GM23248 (cell line): ENCODE measurements around the gene DFFB. TPM values are rescaled to one million over a fixed set of nuclear protein-coding genes. Genes with fewer than 3 reads are reported as not detected.

Experiments
- DNase-seq: peaks from one replicate; pipeline ENCODE4 v3.0.0-alpha.2; 2015
- H2AFZ ChIP-seq: fragments of 200-600 bp; sonication (generic); 2 replicates; pipeline ENCODE4 v1.6.1; 2016; ENCODE audit warnings: antibody characterized with exemption
- H3F3A ChIP-seq: fragments of 200-600 bp; sonication (generic); 2 replicates; pipeline ENCODE4 v1.6.1; 2016; ENCODE audit warnings: mild to moderate bottlenecking, antibody characterized with exemption, mixed run types; ENCODE audit not compliant: insufficient read depth
- H3K27ac ChIP-seq: fragments of 200-600 bp; sonication (generic); 2 replicates; pipeline ENCODE4 v1.5.1; 2016; ENCODE audit warnings: mild to moderate bottlenecking
- H3K27me3 ChIP-seq: fragments of 200-600 bp; sonication (generic); replicated peaks from 2 replicates; pipeline ENCODE4 v1.6.1; 2016; ENCODE audit warnings: mild to moderate bottlenecking; ENCODE audit not compliant: insufficient read depth
- H3K36me3 ChIP-seq: fragments of 200-600 bp; sonication (generic); 2 replicates; pipeline ENCODE4 v1.6.1; 2016; ENCODE audit warnings: low read depth, mild to moderate bottlenecking
- H3K4me1 ChIP-seq: fragments of 200-600 bp; sonication (generic); 2 replicates; pipeline ENCODE4 v1.6.1; 2016; ENCODE audit warnings: mild to moderate bottlenecking; ENCODE audit not compliant: insufficient read depth
- H3K4me2 ChIP-seq: fragments of 200-600 bp; sonication (generic); one replicate; pipeline ENCODE4 v1.6.1; 2016; ENCODE audit warnings: mild to moderate bottlenecking; ENCODE audit not compliant: unreplicated experiment
- H3K4me3 ChIP-seq: fragments of 200-600 bp; sonication (generic); 2 replicates; pipeline ENCODE4 v1.5.1; 2016; ENCODE audit warnings: mild to moderate bottlenecking
- H3K79me2 ChIP-seq: fragments of 200-600 bp; sonication (generic); 2 replicates; pipeline ENCODE4 v1.6.1; 2016; ENCODE audit warnings: mild to moderate bottlenecking; ENCODE audit not compliant: insufficient read depth
- H3K9ac ChIP-seq: fragments of 200-600 bp; sonication (generic); 2 replicates; pipeline ENCODE4 v1.6.1; 2016; ENCODE audit warnings: mild to moderate bottlenecking
- H3K9me2 ChIP-seq: fragments of 200-600 bp; sonication (generic); 2 replicates; pipeline ENCODE4 v1.6.1; 2016; ENCODE audit warnings: mixed run types, mild to moderate bottlenecking, moderate library complexity; ENCODE audit not compliant: insufficient read depth
- H3K9me3 ChIP-seq: fragments of 200-600 bp; sonication (generic); one replicate; pipeline ENCODE4 v1.6.1; 2017; ENCODE audit warnings: low read depth
- H4K20me1 ChIP-seq: fragments of 200-600 bp; sonication (generic); 2 replicates; pipeline ENCODE4 v1.6.0; 2016; ENCODE audit not compliant: insufficient read depth
- EZH2 ChIP-seq: fragments of 200-600 bp; sonication (generic); IDR thresholded peaks from 2 replicates; pipeline ENCODE4 v1.6.1; 2018; ENCODE audit warnings: antibody characterized with exemption, mild to moderate bottlenecking; ENCODE audit not compliant: insufficient read depth, poor library complexity, severe bottlenecking
- EZH2phosphoT487 ChIP-seq: fragments of 200-600 bp; sonication (generic); IDR thresholded peaks from 2 replicates; pipeline ENCODE4 v1.6.1; 2018; ENCODE audit warnings: antibody characterized with exemption, moderate library complexity, mild to moderate bottlenecking, low read depth; ENCODE audit not compliant: insufficient read depth
- WGBS, 2 experiments: methylation state at CpG; one replicate each; pipeline ENCODE4 v1.1.6; 2015 to 2017; ENCODE audit warnings: low lambda C conversion rate in 2 of 2, low coverage in 1 of 2; ENCODE audit errors: missing lambda C conversion rate in 2 of 2; 5-methylcytosine and 5-hydroxymethylcytosine counted together
- in situ Hi-C: fragments of 300-500 bp; cut with MboI; formaldehyde crosslinking; loops from 2 replicates; pipeline ENCODE4 v1.15.0; 2020
- polyA plus RNA-seq: library from polyadenylated mRNA; unstranded; fragments of >200 nt; fragmentation: Nextera tagmentation; extraction: Ambion mirVana; gene quantifications from 2 replicates; pipeline ENCODE4 v1.2.1, GENCODE V29; 2016
- total RNA-seq: library from RNA; depleted of rRNA; stranded (reverse); fragments of >200 nt; shearing (Covaris generic); gene quantifications from 2 replicates; pipeline ENCODE4 v1.2.3, GENCODE V29; 2014

The DFFB gene
- total and polyA plus RNA-seq, 2 experiments from 2014 or later: 3.2 to 18.3 TPM

DNA sequence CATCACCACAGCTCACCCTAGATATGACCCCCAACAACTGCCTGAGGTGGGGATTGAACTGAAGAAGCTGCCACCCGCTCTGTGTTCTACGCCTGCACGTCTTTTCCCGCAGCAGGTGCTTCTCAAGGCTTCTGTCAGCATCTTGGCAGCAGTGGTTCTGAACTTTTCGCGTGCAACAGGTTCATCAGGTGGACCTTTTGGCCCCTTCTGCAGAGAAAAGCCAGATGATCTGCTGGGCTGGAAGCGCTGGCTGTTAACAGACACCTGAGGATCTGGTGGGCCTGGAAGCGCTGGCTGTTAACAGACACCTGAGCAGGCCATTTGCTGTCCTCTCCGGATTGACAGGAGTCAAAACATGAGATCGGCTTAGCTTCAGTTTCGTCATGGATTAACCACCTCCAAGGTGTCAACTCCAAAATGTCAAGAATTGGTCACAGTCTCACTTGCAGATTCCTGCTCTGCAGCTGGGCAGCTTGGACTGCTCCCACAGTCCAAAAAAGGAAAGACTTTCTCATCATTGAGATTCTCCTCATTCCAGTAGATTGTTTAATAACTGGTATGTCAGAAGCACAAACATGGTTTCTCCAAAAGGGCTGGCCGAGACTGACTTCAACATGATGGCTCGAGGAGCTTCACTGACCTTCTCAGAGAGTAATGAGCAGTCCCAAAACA, 38.1 kb downstream of the DFFB start:
- in situ Hi-C loops: no loop called here
- Histone ChIP-seq H3F3A (peaks cover 4% of the 10 kb centered on the region; the same call in 1 of the 2 replicates), H3K4me3 (no peak overlapping the region), H3K9me3 (no peaks in the 10 kb centered on the region), H2AFZ (no peak overlapping the region), H3K79me2 (peaks cover 88% of the 10 kb centered on the region), H3K9me2 (no peaks in the 10 kb centered on the region), H3K9ac (no peak overlapping the region), H4K20me1 (no peaks in the 10 kb centered on the region), H3K36me3 (peaks cover 5% of the 10 kb centered on the region; the same call in 1 of the 2 replicates), H3K4me1 (peaks cover 10% of the 10 kb centered on the region; the same call in 1 of the 2 replicates), H3K27me3 (no peaks in the 10 kb centered on the region), H3K27ac (no peak overlapping the region), H3K4me2 (no peak overlapping the region)
- peak; percentile 7 for DNase-seq
- TF ChIP-seq EZH2phosphoT487 (no peak), EZH2 (no peak)
- 95% methylated on average over 13 of the region's 13 CpGs for WGBS, 2 experiments

DNA sequence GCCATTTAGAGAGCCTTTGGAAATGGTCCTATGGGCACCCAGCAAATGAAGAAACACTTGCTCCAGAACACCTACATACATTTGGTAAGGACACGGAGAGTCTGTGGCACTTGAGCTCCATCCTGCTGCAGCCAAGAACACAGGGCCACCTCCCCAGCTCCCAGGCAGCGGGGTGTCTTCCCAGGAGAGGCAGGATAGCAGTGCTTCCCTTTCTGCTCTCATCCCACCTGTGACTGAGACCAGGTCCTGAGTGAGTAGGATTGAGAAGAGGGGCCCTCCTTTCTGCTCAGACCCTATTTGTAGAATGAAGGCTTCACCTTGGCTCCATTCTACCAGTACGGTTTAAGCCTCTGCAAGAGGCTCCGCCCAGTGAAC, 38.7 kb downstream of the DFFB start:
- no peak overlapping the region for H2AFZ ChIP-seq
- H3K9me3 ChIP-seq: no peaks in the 10 kb centered on the region
- H4K20me1 ChIP-seq: no peaks in the 10 kb centered on the region
- H3K4me1 ChIP-seq: peaks cover 10% of the 10 kb centered on the region; the same call in 1 of the 2 replicates
- no peaks in the 10 kb centered on the region for H3K9me2 ChIP-seq
- H3K36me3 ChIP-seq: no peaks in the 10 kb centered on the region
- in situ Hi-C loops: no loop called here
- WGBS, 2 experiments: 99 to 100% methylated on average over 4 of the region's 4 CpGs
- no peak overlapping the region for H3K4me2 ChIP-seq
- H3F3A ChIP-seq: peaks cover 4% of the 10 kb centered on the region; the same call in 1 of the 2 replicates
- DNase-seq: no peak
- no peak overlapping the region for H3K4me3 ChIP-seq
- H3K27me3 ChIP-seq: no peaks in the 10 kb centered on the region
- no peak overlapping the region for H3K9ac ChIP-seq
- TF ChIP-seq EZH2 (no peak), EZH2phosphoT487 (no peak)
- H3K27ac ChIP-seq: no peak overlapping the region
- H3K79me2 ChIP-seq: peaks cover 84% of the 10 kb centered on the region

DNA sequence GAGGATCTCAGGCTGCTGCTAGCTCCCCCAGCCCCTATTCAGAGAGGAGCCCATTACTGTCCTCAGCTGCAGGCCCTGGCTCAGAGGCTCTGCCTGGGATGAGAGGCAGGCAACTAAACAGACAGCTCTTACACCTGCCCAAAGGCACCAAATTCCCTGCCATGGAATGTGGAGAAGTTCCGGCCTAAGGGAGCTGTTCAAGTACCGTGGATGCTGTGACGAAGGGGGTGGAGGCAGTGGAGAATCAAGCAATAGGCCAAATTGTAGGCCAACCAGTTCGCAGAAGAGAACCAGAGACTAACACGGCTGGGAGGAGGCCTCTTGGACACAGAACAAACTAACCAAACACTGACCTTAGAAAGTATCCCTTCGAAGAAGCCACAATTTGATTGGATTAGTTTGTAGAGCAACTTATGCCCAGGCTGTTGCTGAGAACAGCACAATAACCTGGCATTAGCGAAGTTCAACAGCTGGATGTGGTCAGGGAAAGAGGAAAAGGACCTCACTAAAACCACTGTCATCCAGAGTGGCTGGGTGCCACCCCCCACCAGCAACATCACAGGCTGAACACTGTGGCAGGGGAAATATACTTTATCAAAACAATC, 39.2 kb downstream of the DFFB start:
- Histone ChIP-seq H3K27me3 (no peaks in the 10 kb centered on the region), H3K9me2 (no peaks in the 10 kb centered on the region), H3K27ac (no peak overlapping the region), H2AFZ (no peak overlapping the region), H4K20me1 (no peaks in the 10 kb centered on the region), H3K79me2 (peaks cover 78% of the 10 kb centered on the region), H3K4me2 (no peak overlapping the region), H3K4me3 (no peak overlapping the region), H3K9me3 (no peaks in the 10 kb centered on the region), H3K4me1 (peaks cover 10% of the 10 kb centered on the region; the same call in 1 of the 2 replicates), H3K36me3 (no peaks in the 10 kb centered on the region), H3F3A (peaks cover 4% of the 10 kb centered on the region; the same call in 1 of the 2 replicates), H3K9ac (no peak overlapping the region)
- in situ Hi-C loops: no loop called here
- TF ChIP-seq EZH2 (no peak), EZH2phosphoT487 (no peak)
- no peak for DNase-seq
- 89 to 97% methylated on average over 7 of the region's 7 CpGs for WGBS, 2 experiments

DNA sequence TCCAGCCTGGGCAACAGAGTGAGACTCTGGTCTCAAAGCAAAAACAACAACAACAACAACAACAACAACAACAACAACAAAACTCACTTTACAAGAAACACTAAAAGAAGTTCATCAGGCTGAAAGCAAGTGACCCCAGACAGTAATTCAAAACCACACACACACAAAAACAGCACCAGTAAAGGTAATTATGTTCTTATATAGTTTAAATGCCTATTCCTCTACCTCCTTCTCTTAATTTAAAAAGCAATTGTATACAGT, 41.1 kb downstream of the DFFB start:
- in situ Hi-C loops: no loop called here
- no peak for DNase-seq
- no peak overlapping the region for H3K4me2 ChIP-seq

More for the DNA sequence above, 41.1 kb downstream of the DFFB start:
- H3K4me3 ChIP-seq: peak overlapping the region; percentile 90
- H3F3A ChIP-seq: peaks cover 4% of the 10 kb centered on the region; the same call in 1 of the 2 replicates
- H3K9me2 ChIP-seq: no peaks in the 10 kb centered on the region
- no peak overlapping the region for H2AFZ ChIP-seq
- no peaks in the 10 kb centered on the region for H4K20me1 ChIP-seq
- H3K27me3 ChIP-seq: no peaks in the 10 kb centered on the region
- no peaks in the 10 kb centered on the region for H3K36me3 ChIP-seq
- no peak overlapping the region for H3K27ac ChIP-seq
- H3K9me3 ChIP-seq: no peaks in the 10 kb centered on the region
- no peak overlapping the region for H3K9ac ChIP-seq
- peaks cover 10% of the 10 kb centered on the region; the same call in 1 of the 2 replicates for H3K4me1 ChIP-seq
- H3K79me2 ChIP-seq: peaks cover 66% of the 10 kb centered on the region
- TF ChIP-seq EZH2phosphoT487 (no peak), EZH2 (no peak)
